ENCODE data around the gene PTPRE. TPM values are rescaled to one million over a fixed set of nuclear protein-coding genes. Genes with fewer than 3 reads are reported as not detected.

PTPRE gene
- total RNA-seq, 1 donor = 0.09 TPM

DNA sequence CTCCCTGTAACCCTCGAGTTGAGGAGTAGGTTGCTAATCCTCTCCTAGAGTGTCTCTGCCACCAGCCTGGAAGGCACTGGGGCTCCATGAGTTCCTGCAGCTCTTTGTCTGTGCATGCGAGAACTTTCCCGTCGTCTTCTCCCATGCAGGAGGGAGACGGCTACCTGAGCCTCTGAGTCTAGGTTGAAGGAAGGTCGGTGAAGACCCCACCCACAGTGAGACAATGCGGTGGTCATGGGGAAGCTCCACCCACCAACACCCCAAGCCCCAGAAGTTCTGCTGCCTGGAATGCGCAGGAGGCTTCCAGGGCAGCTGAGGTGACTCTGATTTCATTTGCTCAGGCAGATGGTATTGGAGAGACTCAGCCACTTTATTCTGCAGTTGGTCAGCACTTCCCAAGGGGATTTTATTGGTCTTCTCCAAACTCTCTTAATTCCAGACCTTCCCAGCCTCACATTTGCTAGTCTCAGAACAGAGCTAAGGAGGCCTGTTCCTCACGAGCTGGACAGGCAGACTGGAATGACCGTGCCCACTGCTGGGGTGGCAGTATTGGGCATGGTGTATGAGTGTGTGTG is 36.5 kb downstream of the PTPRE start:
- no peak for DNase-seq (ENCODE audit: low read depth)
- no peak overlapping the region for H3K4me3 ChIP-seq (ENCODE audit: low read depth, low read length)
- TF ChIP-seq, protein P1, sequence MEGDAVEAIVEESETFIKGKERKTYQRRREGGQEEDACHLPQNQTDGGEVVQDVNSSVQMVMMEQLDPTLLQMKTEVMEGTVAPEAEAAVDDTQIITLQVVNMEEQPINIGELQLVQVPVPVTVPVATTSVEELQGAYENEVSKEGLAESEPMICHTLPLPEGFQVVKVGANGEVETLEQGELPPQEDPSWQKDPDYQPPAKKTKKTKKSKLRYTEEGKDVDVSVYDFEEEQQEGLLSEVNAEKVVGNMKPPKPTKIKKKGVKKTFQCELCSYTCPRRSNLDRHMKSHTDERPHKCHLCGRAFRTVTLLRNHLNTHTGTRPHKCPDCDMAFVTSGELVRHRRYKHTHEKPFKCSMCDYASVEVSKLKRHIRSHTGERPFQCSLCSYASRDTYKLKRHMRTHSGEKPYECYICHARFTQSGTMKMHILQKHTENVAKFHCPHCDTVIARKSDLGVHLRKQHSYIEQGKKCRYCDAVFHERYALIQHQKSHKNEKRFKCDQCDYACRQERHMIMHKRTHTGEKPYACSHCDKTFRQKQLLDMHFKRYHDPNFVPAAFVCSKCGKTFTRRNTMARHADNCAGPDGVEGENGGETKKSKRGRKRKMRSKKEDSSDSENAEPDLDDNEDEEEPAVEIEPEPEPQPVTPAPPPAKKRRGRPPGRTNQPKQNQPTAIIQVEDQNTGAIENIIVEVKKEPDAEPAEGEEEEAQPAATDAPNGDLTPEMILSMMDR (IDR thresholded peaks at IDR 0.05; ENCODE audit: insufficient read depth, low read length) = no peak

DNA sequence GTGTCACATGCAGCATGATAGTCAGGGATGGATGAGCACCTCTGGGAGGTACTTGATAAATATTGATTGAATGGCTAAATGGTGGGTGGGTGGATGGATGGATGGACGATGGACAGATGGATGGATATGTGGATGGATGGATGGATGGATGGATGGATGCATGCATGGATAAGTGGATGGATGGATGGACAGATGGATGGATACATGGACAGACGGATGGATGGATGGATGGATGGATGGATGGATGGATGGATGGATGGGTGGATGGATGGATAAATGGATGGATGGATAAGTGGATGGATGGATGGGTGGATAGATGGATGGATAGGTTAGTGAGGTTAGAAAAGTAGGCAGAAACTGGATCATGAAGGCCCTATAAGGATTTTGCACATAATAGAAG is 37.4 kb downstream of the PTPRE start:
- TF ChIP-seq, protein P1 (IDR thresholded peaks at IDR 0.05; ENCODE audit: insufficient read depth, low read length) = no peak
- DNase-seq (ENCODE audit: low read depth) = no peak
- H3K4me3 ChIP-seq (ENCODE audit: low read depth, low read length) = no peak overlapping the region

DNA sequence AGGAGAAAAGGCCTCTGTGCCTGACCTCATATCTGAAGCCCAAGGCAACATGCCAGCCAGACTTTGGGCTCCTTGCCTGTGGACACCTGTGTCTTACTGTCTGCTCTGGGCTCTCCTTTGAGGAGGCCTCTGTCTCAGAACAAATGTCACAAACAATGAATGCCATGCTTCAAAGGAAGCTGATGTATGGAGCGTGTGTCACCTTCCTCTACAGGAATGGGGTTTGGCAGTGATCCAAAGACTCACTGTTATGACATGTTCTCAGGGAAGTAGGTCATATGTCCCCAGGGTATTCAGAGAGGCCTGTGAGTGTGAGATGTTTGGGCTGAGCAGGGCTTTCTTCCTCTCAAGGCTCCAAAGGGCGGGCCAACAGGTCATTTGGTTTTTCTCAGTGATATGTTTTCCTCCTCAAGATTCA is 38.4 kb downstream of the PTPRE start:
- DNase-seq (ENCODE audit: low read depth) = peak; percentile 20
- TF ChIP-seq, protein P1 (IDR thresholded peaks at IDR 0.05; ENCODE audit: insufficient read depth, low read length) = no peak
- H3K4me3 ChIP-seq (ENCODE audit: low read depth, low read length) = no peak overlapping the region

DNA sequence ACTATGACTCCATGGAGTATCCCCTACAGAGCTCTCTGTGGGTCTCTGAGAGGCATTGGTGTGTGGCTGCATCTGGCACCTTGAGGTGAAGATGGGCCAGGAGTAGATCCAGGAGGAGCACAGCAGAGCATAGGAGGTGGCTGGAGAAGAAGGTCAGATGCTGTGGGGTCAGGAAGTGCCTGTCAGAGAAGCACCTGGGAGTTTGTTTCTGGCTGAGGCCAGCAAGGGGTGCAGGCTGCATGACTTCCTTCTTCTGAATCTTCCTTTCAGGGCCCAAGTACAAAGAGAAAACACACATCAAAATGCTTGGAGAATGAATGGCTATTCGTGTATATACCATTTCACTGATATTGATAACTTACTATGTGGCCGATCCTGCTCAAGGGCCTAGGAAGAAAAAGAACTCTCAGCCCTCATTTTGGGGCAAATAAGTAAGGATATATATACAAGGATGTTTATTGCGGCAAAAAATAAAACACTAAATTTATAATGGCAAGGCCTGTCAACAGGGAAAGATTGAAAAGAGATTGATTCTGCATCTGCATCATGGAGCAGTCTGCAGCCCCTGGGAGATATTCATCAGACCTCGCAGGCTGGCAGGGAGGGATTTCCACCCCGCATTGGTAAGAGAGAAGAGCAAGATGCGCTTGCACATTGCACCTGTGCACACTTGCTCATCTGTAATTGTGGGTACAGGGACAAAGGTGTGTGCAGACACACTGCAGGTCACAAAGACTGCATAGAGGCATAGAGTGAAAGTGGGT is 39.2 kb downstream of the PTPRE start:
- no peak for DNase-seq (ENCODE audit: low read depth)
- no peak overlapping the region for H3K4me3 ChIP-seq (ENCODE audit: low read depth, low read length)
- TF ChIP-seq, protein P1 (IDR thresholded peaks at IDR 0.05; ENCODE audit: insufficient read depth, low read length) = no peak

DNA sequence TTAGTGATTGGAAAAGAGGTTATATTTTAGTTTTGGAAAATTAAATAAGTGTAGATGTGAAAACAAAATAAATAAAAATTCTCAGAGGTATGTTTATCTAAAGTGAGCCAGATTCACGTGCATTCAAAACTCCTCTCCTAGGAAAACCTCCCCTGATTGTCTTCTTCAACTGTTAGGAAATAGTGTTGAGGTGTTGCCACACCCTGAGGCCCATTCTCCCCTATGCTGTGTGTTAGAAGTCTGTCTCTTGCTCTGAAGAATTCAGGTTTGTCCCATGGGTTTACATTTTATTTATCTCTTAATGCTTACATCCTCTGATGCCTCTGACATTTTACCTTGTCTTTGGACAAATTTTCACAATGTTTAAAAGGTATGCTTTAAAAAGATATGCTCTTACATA is 40.3 kb downstream of the PTPRE start:
- TF ChIP-seq, protein P1 (IDR thresholded peaks at IDR 0.05; ENCODE audit: insufficient read depth, low read length) = no peak
- no peak overlapping the region for H3K4me3 ChIP-seq (ENCODE audit: low read depth, low read length)
- DNase-seq (ENCODE audit: low read depth) = no peak

DNA sequence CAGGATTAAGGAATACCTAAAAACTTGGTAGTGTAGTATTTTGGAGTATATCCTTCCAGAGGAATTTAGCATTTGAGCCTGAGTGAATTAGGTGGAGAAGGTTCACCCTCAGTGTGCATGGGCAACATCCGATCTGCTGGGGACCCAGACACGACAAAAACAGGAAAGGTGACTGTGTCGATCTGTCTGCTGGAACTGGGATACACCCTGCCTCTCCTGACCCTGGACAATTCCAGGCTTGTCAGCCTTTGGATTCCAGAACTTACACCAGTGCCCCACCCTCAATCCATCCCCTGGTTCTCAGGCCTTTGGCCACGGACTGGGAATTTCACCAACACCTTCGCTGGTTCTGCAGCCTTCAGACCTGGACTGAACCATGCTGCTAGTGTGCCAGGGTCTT is 41.9 kb downstream of the PTPRE start:
- no peak for DNase-seq (ENCODE audit: low read depth)
- no peak overlapping the region for H3K4me3 ChIP-seq (ENCODE audit: low read depth, low read length)
- TF ChIP-seq, protein P1 (IDR thresholded peaks at IDR 0.05; ENCODE audit: insufficient read depth, low read length) = no peak

Data from fibroblast of the aortic adventitia (primary cell).